ENCODE measurements around the gene PREP. TPM values are rescaled to one million over a fixed set of nuclear protein-coding genes. Genes with fewer than 3 reads are reported as not detected.

PREP gene
- total RNA-seq, 1 donor from 2014 or later = 9.9 TPM

- no peak for TF ChIP-seq CTCF (conservative IDR thresholded peaks at IDR 0.05; ENCODE audit: low read depth, low read length)
- DNase-seq (ENCODE audit: low read depth) = no peak
- H3K4me3 ChIP-seq (ENCODE audit: low read depth, low read length) = no peak overlapping the region
Observed at GRCh38 chr6:105369145-105369544, 33.7 kb downstream of the PREP start.

GRCh38 chr6:105364243-105364642 is 38.6 kb downstream of the PREP start:
- no peak for TF ChIP-seq CTCF (conservative IDR thresholded peaks at IDR 0.05; ENCODE audit: low read depth, low read length)
- DNase-seq (ENCODE audit: low read depth) = no peak
- no peak overlapping the region for H3K4me3 ChIP-seq (ENCODE audit: low read depth, low read length)

GRCh38 chr6:105363100-105363754 is 39.7 kb downstream of the PREP start:
- DNase-seq (ENCODE audit: low read depth) = no peak

GRCh38 chr6:105359419-105360370 is 43.2 kb downstream of the PREP start:
- DNase-seq (ENCODE audit: low read depth) = peak; percentile 75

More at GRCh38 chr6:105363100-105363754, 39.7 kb downstream of the PREP start:
- TF ChIP-seq CTCF (conservative IDR thresholded peaks at IDR 0.05; ENCODE audit: low read depth, low read length) = peak; percentile 59
- no peak overlapping the region for H3K4me3 ChIP-seq (ENCODE audit: low read depth, low read length)

GRCh38 chr6:105357165-105357564 is 45.7 kb downstream of the PREP start:
- H3K4me3 ChIP-seq (ENCODE audit: low read depth, low read length) = no peak overlapping the region
- no peak for DNase-seq (ENCODE audit: low read depth)
- TF ChIP-seq CTCF (conservative IDR thresholded peaks at IDR 0.05; ENCODE audit: low read depth, low read length) = no peak

More at GRCh38 chr6:105359419-105360370, 43.2 kb downstream of the PREP start:
- H3K4me3 ChIP-seq (ENCODE audit: low read depth, low read length) = no peak overlapping the region
- no peak for TF ChIP-seq CTCF (conservative IDR thresholded peaks at IDR 0.05; ENCODE audit: low read depth, low read length)

- no peak for TF ChIP-seq CTCF (conservative IDR thresholded peaks at IDR 0.05; ENCODE audit: low read depth, low read length)
- H3K4me3 ChIP-seq (ENCODE audit: low read depth, low read length) = no peak overlapping the region
- DNase-seq (ENCODE audit: low read depth) = no peak
Observed at GRCh38 chr6:105352037-105352617, 50.8 kb downstream of the PREP start.
